HG03159 (cell line): ENCODE data around the gene VPS51.
A peak's percentile ranks its signal among the peaks of the same experiment; 100 is the strongest.

Experiments used
- ATAC-seq: cut with Tn5 transposase; IDR thresholded peaks from one replicate; pipeline ENCODE4 v1.9.1; 2021; ENCODE audit warnings: mild to moderate bottlenecking, moderate library complexity; ENCODE audit not compliant: unreplicated experiment

The VPS51 gene

GRCh38 chr11:65095974-65096806 lies at the start of gene VPS51:
Gene VPS51, plus strand, starts transcription at chr11:65096214. Its CDS starts 37 bp downstream, at chr11:65096251.
- peak; percentile 88 for ATAC-seq

- ATAC-seq: no peak
These were observed 48.2 kb upstream of the VPS51 start for GRCh38 chr11:65047581-65048422.

- ATAC-seq: no peak
These were observed 44.6 kb upstream of the VPS51 start for GRCh38 chr11:65051398-65051858.

GRCh38 chr11:65053827-65054508 lies 42.0 kb upstream of the VPS51 start:
- ATAC-seq: no peak

- no peak for ATAC-seq
These were observed 40.5 kb upstream of the VPS51 start for GRCh38 chr11:65055538-65055937.

- no peak for ATAC-seq
These were observed 39.0 kb upstream of the VPS51 start for GRCh38 chr11:65056999-65057398.

- ATAC-seq: no peak
These were observed 38.5 kb upstream of the VPS51 start for GRCh38 chr11:65057526-65057925.

- ATAC-seq: no peak
These were observed 38.0 kb upstream of the VPS51 start for GRCh38 chr11:65058012-65058411.

GRCh38 chr11:65058419-65059054 lies 37.5 kb upstream of the VPS51 start, which contains the start of gene NAALADL1:
Gene NAALADL1, minus strand, starts transcription at chr11:65058553. Its CDS starts 32 bp downstream, at chr11:65058521.
- no peak for ATAC-seq

GRCh38 chr11:65059523-65059922 lies 36.5 kb upstream of the VPS51 start:
- ATAC-seq: no peak

- no peak for ATAC-seq
These were observed 35.8 kb upstream of the VPS51 start for GRCh38 chr11:65059959-65060824.

- no peak for ATAC-seq
These were observed 35.1 kb upstream of the VPS51 start for GRCh38 chr11:65060913-65061408.

GRCh38 chr11:65063532-65063931 lies 32.5 kb upstream of the VPS51 start:
- ATAC-seq: no peak

GRCh38 chr11:65064847-65065240 lies 31.2 kb upstream of the VPS51 start:
- ATAC-seq: no peak

- no peak for ATAC-seq
These were observed 30.2 kb upstream of the VPS51 start for GRCh38 chr11:65065851-65066250.

GRCh38 chr11:65066315-65066714 lies 29.7 kb upstream of the VPS51 start:
- ATAC-seq: no peak

GRCh38 chr11:65066805-65067291 lies 29.2 kb upstream of the VPS51 start:
- no peak for ATAC-seq

GRCh38 chr11:65067446-65067845 lies 28.6 kb upstream of the VPS51 start:
- ATAC-seq: no peak

- ATAC-seq: no peak
These were observed 26.8 kb upstream of the VPS51 start for GRCh38 chr11:65069217-65069616.
